ENCODE data around the gene MANSC4. TPM values are rescaled to one million over a fixed set of nuclear protein-coding genes. Genes with fewer than 3 reads are reported as not detected.
"Not testable (repeated sequence)": the region's sequence is repeated elsewhere in the genome, so short reads cannot be mapped to it uniquely, and the experiment has no call there.

MANSC4 gene
- total RNA-seq, 1 experiment from 2014 or later, result not detected

DNA sequence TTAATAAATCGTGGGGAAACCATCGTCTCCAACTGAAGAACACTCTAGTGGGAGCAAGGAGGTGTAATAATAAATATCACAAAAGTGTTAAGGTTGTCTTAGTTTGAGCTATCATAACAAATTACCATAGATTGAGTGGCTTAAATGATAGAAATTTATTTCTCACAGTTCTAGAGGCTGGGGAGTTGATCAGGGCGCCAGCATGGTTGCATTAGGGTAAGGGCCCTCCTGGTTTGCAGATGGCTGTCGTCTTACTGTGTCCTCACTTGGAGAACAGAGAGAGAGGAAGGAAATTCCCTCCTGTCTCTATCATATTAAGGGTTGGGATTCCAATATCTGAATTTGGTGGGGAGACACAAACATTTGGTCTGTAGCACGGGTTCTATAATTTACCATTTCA is 36.4 kb downstream of the MANSC4 start:
- H3K4me3 Mint-ChIP-seq (ENCODE audit: low read depth, unreplicated experiment), result no peak overlapping the region
- H3K36me3 Mint-ChIP-seq (ENCODE audit: insufficient read depth, unreplicated experiment), result peaks cover 17% of the 10 kb centered on the region
- H3K27me3 Mint-ChIP-seq (ENCODE audit: unreplicated experiment), result no peaks in the 10 kb centered on the region
- no peak for DNase-seq
- TF ChIP-seq, protein P1, sequence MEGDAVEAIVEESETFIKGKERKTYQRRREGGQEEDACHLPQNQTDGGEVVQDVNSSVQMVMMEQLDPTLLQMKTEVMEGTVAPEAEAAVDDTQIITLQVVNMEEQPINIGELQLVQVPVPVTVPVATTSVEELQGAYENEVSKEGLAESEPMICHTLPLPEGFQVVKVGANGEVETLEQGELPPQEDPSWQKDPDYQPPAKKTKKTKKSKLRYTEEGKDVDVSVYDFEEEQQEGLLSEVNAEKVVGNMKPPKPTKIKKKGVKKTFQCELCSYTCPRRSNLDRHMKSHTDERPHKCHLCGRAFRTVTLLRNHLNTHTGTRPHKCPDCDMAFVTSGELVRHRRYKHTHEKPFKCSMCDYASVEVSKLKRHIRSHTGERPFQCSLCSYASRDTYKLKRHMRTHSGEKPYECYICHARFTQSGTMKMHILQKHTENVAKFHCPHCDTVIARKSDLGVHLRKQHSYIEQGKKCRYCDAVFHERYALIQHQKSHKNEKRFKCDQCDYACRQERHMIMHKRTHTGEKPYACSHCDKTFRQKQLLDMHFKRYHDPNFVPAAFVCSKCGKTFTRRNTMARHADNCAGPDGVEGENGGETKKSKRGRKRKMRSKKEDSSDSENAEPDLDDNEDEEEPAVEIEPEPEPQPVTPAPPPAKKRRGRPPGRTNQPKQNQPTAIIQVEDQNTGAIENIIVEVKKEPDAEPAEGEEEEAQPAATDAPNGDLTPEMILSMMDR (IDR thresholded peaks at IDR 0.05; ENCODE audit: unreplicated experiment), result no peak
- BruUV-seq (replicated peaks), result no TSS peak
- CTCF ChIA-PET, result no interaction called here
- peaks cover 24% of the 10 kb centered on the region for H3K4me1 Mint-ChIP-seq (ENCODE audit: low read depth, unreplicated experiment)
- intact Hi-C loops (cut with micrococcal nuclease; ENCODE audit: unreplicated experiment), result no loop called here
- H3K27ac Mint-ChIP-seq (ENCODE audit: unreplicated experiment), result no peak overlapping the region
- H3K9me3 Mint-ChIP-seq (ENCODE audit: low read depth, unreplicated experiment), result no peaks in the 10 kb centered on the region

DNA sequence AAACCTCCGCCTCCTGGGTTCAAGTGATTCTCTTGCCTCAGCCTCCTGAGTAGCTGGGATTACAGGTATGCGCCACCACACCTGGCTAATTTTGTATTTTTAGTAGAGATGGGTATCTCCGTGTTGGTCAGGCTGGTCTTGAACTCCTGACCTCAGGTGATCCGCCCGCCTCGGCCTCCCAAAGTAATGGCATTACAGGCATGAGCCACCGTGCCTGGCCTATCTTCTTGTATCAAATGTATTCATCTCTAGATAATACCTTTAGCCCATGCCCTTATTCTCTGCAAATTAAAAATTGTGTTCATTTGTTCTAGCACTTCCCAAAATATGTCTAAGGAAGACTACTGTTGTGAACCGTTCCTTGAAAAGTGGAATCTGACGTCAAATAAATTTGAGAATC is 45.7 kb downstream of the MANSC4 start:
- DNase-seq; H3K4me3 Mint-ChIP-seq (ENCODE audit: low read depth, unreplicated experiment); BruUV-seq (replicated peaks); H3K4me1 Mint-ChIP-seq (ENCODE audit: low read depth, unreplicated experiment); H3K27me3 Mint-ChIP-seq (ENCODE audit: unreplicated experiment); H3K9me3 Mint-ChIP-seq (ENCODE audit: low read depth, unreplicated experiment); H3K27ac Mint-ChIP-seq (ENCODE audit: unreplicated experiment): not testable (repeated sequence)
- CTCF ChIA-PET, result interaction anchor here (0.6 kb wide), 3 partner anchors 9 to 219 kb away, joined by 3 to 5 read pairs (median 3); no protein-coding TSS in a partner anchor
- H3K36me3 Mint-ChIP-seq (ENCODE audit: insufficient read depth, unreplicated experiment), result peaks cover 27% of the 10 kb centered on the region
- intact Hi-C loops (cut with micrococcal nuclease; ENCODE audit: unreplicated experiment), result loop anchor here (5.0 kb wide), 3 partner anchors 438 to 1263 kb away; no protein-coding TSS in a partner anchor

DNA sequence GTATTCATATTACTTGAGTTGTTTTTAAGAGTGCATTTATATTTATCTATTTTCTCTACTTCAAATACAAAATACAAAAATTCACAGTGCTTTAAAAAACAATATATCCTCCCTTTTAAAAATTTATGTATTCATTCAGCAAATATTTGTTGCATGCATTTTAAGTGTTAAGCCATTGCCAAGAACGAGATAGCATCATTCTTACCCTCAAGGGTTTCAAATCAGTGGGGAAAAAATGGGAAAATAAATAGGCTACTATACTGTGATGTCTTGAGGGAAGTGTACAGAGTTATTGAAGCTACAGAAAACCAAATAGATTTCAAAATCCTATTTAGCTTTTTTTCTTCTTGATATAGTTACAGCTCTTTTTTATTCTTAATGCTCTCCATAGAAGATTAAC is 46.2 kb downstream of the MANSC4 start:
- no TSS peak for BruUV-seq (replicated peaks)
- no peaks in the 10 kb centered on the region for H3K4me1 Mint-ChIP-seq (ENCODE audit: low read depth, unreplicated experiment)
- intact Hi-C loops (cut with micrococcal nuclease; ENCODE audit: unreplicated experiment), result loop anchor here (1.0 to 5.0 kb wide), 5 partner anchors 87 to 1264 kb away; no protein-coding TSS in a partner anchor
- TF ChIP-seq, protein P1 (IDR thresholded peaks at IDR 0.05; ENCODE audit: unreplicated experiment), result no peak
- no peaks in the 10 kb centered on the region for H3K27me3 Mint-ChIP-seq (ENCODE audit: unreplicated experiment)
- H3K4me3 Mint-ChIP-seq (ENCODE audit: low read depth, unreplicated experiment), result no peak overlapping the region
- H3K36me3 Mint-ChIP-seq (ENCODE audit: insufficient read depth, unreplicated experiment), result peaks cover 22% of the 10 kb centered on the region
- no peak for DNase-seq
- no peak overlapping the region for H3K27ac Mint-ChIP-seq (ENCODE audit: unreplicated experiment)
- H3K9me3 Mint-ChIP-seq (ENCODE audit: low read depth, unreplicated experiment), result no peaks in the 10 kb centered on the region
- CTCF ChIA-PET, result interaction anchor here (0.6 kb wide), 2 partner anchors 9 to 219 kb away, joined by 3 to 5 read pairs; no protein-coding TSS in a partner anchor

DNA sequence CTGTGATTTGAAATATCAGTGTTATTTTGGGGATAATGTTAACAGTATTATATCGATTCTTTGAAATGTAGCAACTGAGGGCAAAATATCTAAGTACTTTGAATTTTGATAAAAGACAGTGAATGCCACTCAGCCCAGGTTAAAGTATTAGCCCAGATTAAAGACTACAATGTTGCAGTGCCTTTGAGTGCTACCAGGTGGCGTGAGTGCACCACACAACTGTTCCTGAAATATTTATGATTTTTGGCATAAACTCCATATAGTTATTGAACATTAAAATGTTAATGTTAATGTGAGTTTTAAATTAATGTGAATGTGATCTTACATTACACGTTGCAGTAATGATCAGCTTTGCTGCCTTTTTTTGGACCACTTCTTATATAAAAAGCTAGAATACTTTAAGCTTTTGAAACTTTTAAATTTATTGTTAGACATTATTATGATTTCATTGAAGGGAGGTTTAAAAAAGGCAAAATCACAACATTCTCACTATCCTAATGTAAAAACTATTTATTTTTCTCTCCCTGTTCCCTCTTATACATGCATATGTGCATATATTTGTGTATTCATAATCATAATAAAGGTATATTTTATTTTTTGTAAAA is 46.9 kb downstream of the MANSC4 start:
- no peaks in the 10 kb centered on the region for H3K9me3 Mint-ChIP-seq (ENCODE audit: low read depth, unreplicated experiment)
- intact Hi-C loops (cut with micrococcal nuclease; ENCODE audit: unreplicated experiment), result loop anchor here (1.0 to 5.0 kb wide), 5 partner anchors 88 to 1264 kb away; no protein-coding TSS in a partner anchor
- no peaks in the 10 kb centered on the region for H3K27me3 Mint-ChIP-seq (ENCODE audit: unreplicated experiment)
- CTCF ChIA-PET, result no interaction called here
- peak; percentile 36 for DNase-seq
- H3K4me3 Mint-ChIP-seq (ENCODE audit: low read depth, unreplicated experiment), result no peak overlapping the region
- no peak overlapping the region for H3K27ac Mint-ChIP-seq (ENCODE audit: unreplicated experiment)
- H3K36me3 Mint-ChIP-seq (ENCODE audit: insufficient read depth, unreplicated experiment), result peaks cover 18% of the 10 kb centered on the region
- TF ChIP-seq, protein P1 (IDR thresholded peaks at IDR 0.05; ENCODE audit: unreplicated experiment), result peak; percentile 64
- H3K4me1 Mint-ChIP-seq (ENCODE audit: low read depth, unreplicated experiment), result no peaks in the 10 kb centered on the region
- BruUV-seq (replicated peaks), result no TSS peak

DNA sequence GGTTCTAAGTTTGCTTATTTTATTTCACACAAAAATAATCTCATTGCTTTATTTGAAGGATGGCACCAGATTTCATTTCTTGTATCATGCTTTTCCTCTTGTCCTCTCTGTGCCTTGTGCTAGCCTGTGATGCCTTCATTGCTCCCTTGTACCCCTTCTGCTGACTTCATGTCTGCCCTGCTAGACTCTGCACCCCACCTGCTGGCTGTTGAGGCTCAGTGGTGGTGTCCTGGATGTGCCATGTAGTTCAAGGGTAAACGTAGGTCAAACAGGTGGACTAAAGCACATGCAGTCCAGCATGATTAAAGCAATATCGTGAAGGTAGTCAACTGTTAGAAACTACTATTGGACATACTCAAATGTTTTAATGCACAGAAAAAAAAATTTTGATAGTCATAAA is 47.8 kb downstream of the MANSC4 start:
- Mint-ChIP-seq H3K27ac (ENCODE audit: unreplicated experiment) (no peak overlapping the region), H3K27me3 (ENCODE audit: unreplicated experiment) (no peaks in the 10 kb centered on the region), H3K4me1 (ENCODE audit: low read depth, unreplicated experiment) (no peaks in the 10 kb centered on the region), H3K36me3 (ENCODE audit: insufficient read depth, unreplicated experiment) (peaks cover 18% of the 10 kb centered on the region), H3K9me3 (ENCODE audit: low read depth, unreplicated experiment) (no peaks in the 10 kb centered on the region), H3K4me3 (ENCODE audit: low read depth, unreplicated experiment) (no peak overlapping the region)
- no TSS peak for BruUV-seq (replicated peaks)
- TF ChIP-seq, protein P1 (IDR thresholded peaks at IDR 0.05; ENCODE audit: unreplicated experiment), result peak; percentile 21
- CTCF ChIA-PET, result interaction anchor here (0.6 kb wide), 2 partner anchors 47 to 140 kb away, joined by 3 read pairs; no protein-coding TSS in a partner anchor
- intact Hi-C loops (cut with micrococcal nuclease; ENCODE audit: unreplicated experiment), result loop anchor here (2.0 to 5.0 kb wide), 4 partner anchors 89 to 1265 kb away; no protein-coding TSS in a partner anchor
- peak; percentile 31 for DNase-seq
